D341Med (cell line): ENCODE data around the gene CYTH1.
A peak's percentile ranks its signal among the peaks of the same experiment; 100 is the strongest.

ENCODE experiments used
- DNase-seq: peaks from one replicate; pipeline ENCODE4 v3.0.0; 2012; ENCODE audit warnings: low spot score

Gene CYTH1

DNA sequence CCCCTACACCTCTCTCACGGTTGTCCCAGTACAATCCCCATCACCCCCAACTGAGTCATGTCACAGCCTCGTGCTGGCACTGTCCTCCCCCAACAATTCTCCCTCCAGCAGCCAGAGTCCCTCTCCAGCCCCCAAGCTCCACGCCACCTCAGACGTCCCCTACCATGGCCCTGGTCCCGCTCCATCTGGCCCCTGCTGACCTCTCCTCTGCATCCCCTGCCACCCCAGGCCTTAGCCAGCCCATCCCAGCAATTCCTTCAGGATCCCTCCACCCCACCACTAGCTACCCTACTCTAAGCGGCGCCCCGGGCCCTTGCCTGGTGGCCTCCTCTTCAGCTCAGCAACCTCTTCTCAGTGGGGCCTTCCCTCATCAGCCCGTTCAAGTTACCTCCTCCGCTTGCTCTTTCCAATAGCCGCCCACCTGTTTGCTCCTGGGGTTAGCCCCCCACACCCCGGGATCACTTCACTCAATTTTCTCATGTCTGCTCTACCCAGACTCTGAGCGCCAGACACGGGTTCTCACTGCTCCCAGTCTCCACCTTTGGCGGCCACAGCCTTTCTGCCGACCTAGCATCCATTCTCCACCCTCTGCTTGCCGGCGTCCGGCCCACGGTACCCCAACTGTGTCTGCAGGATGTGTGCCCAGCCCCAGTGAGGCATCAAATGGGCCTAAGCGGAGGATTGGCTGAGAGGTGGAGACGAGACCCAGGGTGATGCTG, 112.7 kb downstream of the CYTH1 start:
- no peak for DNase-seq

DNA sequence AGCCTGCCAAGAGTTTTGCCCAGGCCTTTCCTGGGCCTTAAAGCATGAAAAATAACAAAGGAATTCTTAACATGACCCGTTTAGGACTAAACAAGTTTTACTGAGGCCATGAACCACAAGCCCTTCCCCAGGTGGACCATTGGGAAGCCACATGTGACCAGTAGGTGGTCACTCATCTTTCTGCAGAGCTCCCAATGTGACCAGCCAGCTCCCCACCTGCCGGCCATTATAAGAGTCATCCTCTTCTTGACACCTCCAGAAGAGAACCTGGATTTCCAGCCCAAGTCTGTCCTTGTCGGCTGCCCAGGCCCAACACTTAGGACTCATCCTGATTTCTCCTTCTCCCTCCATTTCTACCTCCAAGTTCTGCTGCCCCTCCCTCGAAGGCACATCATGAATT, 113.2 kb downstream of the CYTH1 start:
- peak; percentile 25 for DNase-seq

DNA sequence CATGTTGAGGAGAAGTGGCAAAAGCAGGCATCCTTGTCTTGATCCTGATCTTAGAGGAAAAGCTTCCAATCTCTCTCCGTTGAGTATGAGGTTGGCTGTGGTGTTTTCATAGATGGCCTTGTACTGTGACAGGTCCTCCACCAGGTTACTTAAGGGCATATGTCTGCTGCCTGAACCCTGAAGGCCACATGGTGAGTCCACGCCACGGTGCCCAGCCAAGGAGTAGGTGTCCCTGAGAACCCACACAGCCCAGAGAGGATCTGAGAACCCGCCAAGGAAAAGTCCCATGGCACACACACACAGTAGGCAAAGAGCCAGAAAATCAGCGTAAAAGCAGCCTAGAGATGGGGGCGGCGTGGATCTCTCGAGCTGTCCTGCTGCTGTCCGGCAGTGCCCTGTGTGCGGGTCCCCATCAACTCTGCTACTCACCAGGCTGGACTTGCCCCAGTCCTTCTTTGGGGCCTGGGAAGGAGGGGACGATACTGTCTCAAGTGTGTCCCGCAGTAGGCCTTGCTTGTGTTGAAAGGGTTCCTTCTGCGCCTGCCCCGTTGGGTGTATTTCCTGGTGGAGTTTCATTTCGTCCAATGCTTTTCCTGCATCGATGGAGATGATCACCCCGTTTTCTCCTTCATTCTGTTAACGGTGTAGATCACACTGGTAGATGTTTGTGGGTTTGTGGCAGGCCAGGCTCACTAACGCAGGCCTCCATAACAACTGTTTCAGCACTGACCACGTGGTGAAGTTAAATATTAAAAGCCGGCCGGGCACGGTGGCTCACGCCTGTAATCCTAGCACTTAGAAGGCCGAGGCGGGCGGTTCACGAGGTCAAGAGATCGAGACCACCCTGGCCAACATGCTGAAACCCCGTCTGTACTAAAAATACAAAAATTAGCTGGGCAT, 114.1 kb downstream of the CYTH1 start:
- peak; percentile 26 for DNase-seq

DNA sequence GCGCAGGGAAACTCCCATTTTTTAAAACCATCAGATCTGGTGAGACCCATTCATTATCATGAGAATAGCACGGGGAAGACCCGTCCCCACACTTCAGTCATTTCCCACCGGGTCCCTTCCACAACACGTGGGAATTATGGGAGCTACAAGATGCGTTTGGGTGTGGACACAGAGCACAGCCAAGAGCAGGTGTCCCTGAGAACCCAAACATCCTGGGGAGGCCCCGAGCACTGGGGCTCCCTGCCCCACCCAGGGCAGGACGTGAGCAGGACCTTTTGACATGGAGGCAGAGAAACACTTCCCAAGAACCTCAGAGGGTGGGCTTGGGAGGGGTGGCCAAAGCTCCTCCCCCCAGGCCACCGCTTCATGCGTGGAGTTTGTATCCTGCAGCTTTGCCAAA, 115.0 kb downstream of the CYTH1 start:
- DNase-seq, result peak; percentile 33

DNA sequence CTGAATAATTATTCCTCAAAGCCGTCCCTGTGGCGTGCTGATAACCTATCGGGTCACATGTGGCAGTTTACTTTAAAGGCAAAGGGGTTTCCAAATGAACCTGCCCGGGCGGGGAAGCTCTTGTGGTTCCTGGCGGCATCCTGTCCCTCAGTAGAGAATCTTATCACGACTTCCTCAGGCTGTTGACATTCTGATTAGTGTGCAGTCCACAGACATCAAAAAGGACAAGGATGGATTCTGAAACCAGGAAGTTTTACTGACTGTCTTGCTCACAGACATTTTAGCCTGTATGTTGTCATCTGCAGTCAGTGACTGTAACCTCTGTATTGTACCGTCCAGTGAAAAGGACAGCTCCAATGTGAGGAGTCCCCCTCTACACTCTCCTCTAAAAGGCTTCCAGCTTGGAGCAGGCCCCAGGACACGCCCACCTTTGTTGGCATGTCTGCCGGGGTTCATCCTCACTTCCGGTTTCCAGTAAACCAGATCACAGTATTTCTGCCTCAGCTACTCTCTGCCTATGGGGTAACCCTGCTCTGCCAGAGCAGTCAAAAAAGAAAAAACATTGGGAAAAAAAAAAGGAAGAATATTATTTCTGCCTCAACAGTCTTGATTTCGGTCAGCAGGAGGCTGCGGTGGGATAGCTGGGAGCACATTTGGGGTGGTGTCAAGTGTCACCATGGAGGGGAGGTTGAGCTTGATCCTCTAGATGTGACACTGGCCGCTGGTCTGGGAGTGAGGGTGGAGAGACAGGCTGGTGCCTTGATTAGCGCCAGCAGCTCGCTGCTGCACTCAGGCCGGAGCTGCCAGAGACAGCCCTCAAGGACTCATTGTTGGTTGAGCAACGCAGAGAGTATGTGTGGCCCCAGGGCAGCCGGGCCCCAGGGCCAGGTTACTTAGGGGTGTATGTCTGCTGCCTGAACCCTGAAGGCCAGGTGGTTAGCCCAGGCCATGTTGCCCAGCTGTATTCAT, 115.8 kb downstream of the CYTH1 start:
- DNase-seq, result peak; percentile 37

DNA sequence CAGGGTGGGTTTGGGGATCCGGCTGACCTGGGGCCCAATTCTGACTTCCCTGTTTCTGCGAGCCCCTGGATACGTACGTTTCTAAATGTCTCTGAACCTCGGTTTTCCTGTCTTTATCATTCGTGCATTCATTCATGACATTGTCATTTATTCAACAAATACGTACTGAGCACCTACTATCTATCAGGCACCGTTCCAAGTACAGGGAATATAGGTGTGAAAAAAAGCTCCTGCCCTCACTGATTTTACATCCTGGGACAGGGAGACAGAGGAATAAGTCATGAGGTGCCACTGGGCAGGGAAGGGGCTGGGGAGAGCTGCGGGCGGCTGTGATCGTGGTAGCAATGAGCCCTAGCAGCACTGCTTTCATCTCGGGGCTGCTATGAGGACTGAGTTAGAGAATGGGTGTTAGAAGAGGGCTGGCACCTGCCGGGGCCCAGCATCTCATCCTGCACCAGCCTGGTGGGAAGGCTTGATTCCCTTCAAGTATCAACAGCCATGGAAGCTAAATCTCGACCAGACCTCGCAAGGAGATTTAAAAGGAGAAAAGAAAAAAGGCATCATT, 116.6 kb downstream of the CYTH1 start:
- DNase-seq, result peak; percentile 20

DNA sequence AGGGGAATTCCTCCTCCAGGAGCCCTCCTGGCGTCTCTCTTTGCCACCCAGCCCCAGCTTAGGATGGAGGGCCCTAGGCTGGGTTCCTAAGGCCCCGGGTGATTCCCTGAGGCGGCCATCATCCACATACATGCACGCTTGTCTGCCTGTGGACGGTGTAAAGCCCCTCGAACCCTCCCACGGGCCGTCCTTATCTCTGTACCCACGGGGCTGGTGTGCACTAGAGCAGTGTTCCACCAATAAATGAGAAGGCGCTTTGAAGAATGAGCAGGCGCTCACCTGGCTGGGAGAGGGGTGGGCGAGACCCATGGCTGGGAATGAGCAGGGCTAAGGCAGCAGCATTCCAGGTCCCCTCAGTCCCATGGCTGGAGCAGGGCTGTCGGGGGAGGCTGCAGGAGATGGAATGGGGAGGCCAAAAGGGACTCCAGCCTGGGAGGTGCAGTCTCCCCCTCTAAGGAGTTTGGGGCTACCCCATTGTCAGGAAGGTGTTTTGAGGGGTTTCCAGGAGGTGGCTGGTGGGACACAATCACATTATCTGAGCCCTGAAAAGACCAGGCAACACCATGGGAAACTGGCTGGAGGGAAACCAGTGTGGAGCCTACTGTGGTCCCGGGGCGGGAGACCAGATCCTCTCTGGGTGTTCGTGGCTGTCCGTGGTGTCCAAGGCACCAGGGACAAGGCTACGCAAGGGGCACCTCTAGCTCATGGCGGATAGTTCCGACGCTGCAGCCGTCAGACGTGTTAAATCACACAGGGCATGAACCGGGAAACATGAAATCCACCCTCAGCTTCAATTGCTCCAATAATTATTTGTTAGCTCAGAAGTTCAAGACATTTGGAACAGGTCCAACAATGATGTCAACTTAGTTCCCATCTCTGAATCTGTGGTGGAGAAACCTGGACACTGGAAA, 117.3 kb downstream of the CYTH1 start:
- peak; percentile 32 for DNase-seq

DNA sequence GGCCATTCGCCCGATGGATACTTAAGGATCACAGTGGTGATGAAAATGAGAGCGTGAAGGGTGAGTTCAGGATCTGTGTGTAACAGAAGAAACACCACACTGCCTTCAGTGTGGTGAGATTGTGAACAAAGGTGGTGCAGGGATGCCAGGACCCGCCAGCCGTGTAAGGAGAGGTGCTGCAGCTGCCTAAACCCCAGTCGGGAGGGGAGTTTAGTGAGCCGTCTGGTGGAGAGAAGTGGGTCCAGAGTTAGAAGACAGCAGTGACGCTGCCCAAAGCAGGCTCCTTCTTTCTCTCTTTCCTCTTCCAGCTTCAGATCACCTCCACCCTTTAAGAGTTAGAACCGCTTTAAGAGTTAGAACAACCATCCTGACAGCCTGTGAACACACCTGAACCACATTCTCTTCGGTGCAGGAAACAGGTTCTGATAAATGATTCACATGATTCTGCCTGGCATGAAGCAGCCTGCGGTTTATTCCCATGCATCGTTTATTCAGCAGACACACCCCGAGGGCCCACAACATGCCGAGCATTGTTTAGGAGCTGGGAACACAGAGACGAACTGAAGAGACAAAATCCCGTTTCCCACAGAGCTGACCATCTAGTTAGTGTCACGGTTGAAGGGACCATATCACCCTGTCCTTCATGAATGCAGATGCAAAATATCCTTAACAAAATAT, 120.8 kb downstream of the CYTH1 start:
- DNase-seq, result no peak

DNA sequence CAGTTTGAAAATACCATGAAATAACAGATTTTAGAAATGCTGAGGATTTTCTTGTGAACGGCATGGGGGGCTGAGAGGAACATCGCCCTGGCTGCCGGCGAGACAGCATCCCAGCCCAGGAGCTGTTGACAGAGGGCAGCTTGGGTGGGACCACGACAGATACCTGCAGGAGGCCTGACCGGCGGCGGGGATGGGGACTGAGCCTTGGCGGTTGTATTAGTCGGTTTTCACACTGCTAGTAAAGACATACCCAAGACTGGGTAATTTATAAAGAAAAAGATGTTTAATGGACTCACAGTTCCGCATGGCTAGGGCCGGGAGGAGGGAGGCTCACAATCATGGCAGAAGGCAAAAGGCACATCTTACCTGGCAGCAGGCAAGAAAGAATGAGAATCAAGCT, 122.5 kb downstream of the CYTH1 start:
- DNase-seq, result no peak

DNA sequence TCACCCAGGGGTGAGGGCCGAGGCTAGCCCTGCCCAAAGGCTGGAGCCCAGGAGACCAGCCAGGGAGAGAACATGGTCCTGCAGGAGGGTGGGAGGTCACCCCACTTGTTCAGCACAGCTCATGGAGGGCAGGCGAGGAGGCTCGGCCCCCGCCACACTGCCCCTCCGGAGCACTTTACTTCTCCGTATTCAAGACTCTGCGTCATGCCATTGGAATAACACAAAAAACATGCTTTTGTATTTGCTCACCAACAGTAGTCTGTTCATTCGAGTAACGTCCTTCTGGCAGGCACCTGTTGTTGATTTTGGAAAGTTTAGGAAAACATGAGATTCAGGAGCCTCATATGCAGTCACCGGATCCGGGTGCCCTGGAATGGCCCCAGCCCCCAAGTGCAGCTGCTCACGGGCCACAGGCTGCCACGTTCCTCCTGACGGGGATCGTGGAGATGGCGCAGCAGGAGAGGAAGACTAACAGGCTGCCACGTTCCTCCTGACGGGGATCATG, 123.7 kb downstream of the CYTH1 start:
- DNase-seq, result peak; percentile 27

DNA sequence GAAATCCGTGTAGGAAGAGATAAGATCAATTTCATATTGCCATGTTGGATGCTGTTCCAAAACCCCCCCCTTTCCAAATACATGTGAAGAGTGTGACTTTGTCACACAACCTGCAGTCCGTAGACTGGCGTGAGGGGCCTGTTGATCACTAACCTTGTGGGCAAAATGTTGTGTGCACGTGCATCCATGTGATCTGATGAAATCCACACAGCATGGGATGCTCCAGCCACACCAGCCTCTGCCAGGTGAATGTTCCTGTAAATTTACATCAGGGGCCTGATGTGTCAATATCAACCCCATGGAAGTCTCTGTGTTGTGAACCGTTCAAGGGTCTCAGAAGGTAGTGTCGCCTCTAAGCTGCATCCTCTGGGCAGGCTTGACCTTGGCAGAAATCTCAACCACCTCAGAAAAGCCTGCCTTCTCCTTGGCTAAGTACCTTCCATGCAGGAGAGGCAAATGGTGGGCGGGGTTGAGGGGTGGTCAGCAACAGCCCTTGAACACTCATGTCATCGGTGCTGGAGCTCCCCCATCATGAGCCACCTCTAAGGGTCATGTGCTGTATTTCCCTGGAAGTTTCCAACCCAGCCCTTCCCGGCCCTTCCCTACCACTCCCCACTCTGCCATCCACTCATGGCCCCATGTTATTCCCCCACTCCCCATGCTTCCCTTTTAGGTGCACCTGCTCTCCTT, 126.7 kb downstream of the CYTH1 start:
- no peak for DNase-seq

DNA sequence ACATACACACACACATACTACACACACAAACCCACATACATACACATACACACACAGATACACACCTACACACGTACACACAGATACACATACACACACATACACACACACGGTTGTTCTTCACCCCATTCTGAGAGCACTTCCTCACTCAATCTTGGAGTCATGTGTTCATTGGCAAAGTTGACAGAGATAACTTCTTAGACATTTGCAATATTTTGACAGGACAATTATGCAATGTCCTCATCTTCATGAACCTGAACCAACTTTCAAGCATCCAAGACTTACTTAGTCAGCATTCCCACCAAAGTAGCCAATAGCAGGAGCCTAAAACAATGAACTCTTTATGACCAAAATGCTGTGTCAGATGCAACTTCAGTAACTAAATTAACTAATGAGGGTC, 127.7 kb downstream of the CYTH1 start:
- DNase-seq, result no peak

DNA sequence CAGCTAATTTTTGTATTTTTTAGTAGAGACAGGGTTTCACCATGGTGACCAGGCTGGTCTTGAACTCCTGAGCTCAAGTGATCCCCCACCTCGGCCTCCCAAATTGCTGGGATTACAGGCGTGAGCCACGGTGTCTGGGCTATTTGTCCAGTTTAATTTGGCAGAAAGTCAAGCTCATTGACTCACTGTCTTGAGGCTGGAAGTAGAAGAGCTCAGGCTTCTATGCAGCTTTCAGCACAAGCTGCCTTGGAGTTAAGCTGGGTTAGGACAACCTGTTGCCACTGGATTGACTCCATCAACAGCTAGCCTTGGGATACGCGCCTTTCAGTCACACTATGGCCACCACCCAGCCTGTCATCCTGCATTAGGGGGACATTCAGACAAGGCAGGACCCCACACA, 128.7 kb downstream of the CYTH1 start:
- DNase-seq, result no peak

DNA sequence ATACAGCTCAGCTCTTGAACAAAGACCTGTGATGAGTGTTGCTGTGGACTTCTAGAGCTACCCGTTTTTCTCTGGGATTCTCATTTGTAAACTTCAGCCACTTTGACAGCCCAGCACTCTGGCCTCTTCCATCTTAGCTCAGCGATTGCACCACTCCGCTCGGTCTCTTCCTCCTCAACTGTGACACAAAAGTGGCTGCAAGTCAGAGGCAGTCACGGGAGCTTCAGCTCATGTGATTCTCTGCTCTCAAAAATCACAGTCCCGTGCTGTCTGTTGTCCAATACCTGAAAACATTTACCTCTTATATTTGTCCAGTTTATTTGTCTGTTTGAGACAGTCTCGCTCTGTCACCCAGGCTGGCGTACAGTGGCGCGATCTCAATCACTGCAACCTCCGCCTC, 129.2 kb downstream of the CYTH1 start:
- DNase-seq, result no peak

DNA sequence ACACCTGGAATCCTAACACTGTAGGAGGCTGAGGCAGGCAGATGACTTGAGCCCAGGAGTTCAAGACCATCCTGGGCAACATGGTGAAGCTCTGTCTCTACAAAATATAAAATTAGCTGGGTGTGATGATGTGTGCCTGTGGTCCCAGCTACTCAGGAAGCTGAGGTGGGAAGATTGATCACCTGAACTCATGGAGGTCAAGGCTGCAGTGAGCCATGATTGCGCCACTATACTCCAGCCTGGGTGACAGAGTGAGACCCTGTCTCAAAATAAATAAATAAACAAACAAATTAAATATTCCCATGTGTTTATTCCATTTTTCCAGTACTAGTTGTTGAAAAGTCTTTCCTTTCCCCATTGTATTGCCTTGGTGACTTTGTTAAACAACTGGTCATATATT, 130.0 kb downstream of the CYTH1 start:
- no peak for DNase-seq

DNA sequence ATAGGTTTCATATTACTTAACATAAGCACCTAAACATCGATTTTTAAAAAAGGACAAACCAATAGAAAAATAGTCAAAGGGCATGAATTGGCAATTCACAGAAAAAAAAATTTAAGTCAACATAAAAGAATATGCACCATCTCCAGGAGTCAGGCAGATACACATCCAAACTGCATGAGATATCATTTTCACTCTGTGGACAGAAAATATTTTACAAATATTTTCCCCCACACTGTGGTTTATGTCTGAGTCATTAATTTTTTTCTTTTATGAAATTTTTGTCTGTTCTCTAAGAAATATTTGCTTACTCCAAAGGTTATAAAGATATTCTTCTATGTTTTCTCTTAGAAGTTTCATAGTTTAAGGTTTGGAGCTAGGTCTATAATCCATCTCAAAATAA, 130.5 kb downstream of the CYTH1 start:
- DNase-seq, result no peak

DNA sequence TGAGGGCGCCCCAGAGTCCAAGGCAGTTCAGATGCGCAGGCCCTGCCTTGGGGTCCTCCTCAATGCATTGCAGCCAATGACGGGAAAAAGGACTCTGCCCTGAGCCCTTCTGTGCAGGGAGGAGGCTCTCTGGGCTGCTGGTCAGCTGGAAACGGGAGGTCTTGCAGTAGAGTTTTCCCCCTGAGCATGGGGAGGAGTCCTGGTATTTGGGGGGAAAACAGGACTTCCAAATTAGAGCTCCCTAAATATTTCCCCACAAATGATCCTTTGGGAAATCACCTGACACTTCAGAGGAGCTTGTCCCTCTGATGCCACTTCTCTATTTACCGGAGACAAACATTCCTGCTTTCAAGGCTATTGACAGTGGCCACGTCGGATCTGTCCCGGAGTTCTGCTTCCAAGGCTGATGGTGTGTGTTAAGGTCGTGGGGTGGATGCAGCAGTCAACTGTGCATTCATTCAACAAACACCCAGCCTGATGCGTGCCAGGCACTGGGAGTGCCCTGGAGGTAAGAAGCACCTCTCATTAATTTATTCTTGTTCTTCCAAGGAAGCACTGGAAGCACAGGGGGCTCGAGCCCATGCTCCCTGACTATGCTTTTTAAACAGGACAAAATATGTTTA, 131.9 kb downstream of the CYTH1 start:
- DNase-seq, result peak; percentile 32

DNA sequence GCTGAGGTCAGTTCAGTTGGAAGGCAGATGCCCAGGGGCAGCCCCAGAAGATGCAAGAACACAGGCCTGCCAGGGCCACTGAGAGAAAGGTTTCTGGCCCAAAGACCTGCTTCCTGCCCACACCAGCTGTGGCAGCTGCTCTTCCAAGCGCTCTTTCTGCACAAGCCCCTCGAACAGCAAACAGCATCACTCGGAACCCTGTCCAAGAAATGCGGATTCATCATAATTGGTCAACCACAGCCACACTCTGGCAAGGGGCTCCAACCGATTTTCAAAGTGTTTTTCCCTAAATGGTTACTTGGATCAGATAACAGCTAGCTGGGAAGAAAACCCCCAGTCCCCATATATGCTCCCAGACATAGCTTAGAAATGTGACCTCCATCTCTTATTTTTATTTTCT, 133.8 kb downstream of the CYTH1 start:
- no peak for DNase-seq

DNA sequence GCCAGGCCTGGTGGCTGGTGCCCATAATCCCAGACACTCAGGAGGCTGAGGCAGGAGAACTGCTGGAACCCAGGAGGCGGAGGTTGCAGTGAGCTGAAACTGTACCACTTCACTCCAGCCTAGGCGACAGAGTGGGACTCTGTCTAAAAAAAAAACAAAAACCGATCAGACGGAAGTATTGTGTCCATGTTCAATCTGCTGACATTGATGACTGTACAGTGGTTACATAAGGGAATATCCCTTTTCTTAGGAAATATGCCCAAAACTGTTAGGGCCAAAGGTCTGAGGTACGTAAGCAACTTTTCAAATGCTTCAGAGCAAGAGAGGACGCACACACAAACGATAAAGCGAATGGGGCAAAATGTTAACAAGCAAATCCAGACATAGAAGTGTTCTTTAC, 135.0 kb downstream of the CYTH1 start:
- DNase-seq, result no peak
